NCI-H524 (cell line): ENCODE data around the gene ARHGAP12.

Source experiments
- DNase-seq, 2 experiments: peaks; one replicate each; lab custom pipeline; 2025; lab: John Stamatoyannopoulos, UW

Gene ARHGAP12

DNA sequence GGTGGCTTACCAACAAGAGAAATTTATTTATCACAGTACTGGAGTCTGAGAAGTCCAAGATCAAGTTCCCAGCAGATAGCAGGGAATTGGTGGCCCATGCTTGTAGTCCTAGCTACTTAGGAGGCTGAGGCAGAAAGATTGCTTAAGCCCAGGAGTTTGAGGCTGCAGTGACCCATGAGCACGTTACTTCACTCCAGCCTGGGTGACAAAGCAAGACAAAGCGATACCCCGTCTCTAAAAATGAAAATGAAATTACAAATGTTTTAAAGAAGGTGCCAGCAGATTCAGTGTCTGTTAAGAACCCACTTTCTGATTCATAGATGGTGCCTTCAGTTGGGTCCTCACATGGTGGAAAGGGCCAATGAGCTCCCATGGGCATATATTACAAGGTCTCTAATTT lies 20.6 kb upstream of the ARHGAP12 start:
- DNase-seq, result no peak

DNA sequence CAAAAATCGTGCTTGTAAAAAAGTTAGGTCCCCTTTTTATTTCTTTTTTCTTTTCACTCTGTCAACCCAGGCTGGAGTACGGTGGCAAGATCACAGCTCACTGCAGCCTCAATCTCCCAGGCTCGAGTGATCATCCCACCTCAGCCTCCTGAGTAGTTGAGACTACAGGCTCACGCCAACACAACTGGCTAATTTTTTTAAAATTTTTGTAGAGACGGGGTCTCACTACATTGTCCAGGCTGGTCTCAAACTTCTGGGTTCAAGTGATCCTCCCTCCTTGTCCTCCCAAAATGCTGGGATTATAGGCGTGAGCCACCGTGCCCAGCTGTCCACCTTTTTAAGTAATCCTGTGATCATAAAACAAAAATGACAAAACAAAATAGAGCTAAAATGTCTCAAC lies 19.4 kb upstream of the ARHGAP12 start:
- DNase-seq, result no peak

- peak in 1 of 2 experiments; percentile 36 for DNase-seq
These were observed 18.7 kb upstream of the ARHGAP12 start for GRCh38 chr10:31947144-31947926.

DNA sequence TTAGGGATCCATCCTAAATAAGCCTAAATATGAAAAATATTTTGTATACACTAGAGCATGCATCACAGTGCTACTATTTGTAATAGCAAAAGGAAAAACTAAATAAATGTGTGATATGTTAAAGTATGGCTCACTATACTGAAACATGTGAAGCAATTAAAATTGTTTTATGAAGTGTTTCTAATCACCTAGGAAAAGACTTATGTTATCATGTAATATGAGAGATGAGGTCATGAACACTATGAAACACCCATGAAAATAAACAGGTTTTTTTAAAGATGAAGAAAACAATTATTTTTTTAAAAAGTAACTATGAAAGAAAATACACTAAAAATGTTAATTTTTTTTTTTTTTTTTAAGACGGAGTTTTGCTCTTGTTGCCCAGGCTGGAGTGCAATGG lies 16.8 kb upstream of the ARHGAP12 start:
- no peak for DNase-seq

DNA sequence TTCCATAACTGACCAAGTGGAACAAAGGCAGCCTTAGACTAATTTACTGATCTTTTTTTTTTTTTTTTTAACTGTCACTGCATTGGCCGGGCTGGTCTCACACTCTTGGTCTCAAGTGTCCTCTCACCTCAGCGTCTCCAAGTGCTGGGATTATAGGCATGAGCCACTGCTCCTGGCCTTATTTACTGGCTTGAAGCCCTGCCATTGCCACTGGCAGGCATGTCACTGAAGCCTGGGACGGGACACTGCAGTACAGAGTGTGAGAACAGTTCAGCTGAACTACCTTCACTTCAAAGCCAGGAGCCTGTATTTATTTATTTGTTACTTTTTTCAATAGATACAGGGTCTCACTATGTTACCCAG lies 15.4 kb upstream of the ARHGAP12 start:
- DNase-seq, result no peak

DNA sequence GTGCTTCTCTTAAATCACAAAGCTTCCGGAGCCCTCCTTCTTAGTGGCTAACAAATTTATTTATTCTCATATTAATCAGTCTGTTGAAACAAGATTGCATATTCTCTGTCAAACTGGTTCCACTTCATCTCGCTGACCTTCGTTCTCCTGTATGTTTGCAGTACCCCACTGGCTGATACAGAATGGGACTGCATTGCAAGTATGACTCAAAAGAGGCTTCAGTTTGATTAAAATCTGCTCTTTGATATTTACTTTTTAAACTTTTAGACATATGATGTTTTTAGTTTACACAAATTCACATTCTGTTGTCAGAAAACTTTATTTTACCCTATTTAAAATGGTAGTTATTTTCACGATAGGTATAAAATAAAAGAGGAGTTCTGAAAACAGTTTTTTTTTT lies 14.3 kb upstream of the ARHGAP12 start:
- DNase-seq, result no peak

GRCh38 chr10:31942435-31942834 lies 13.8 kb upstream of the ARHGAP12 start:
- DNase-seq, result no peak

- peak; percentile 42 to 46 for DNase-seq
These were observed 12.4 kb upstream of the ARHGAP12 start for GRCh38 chr10:31940839-31941653.

- peak in 1 of 2 experiments; percentile 0 for DNase-seq
These were observed 11.4 kb upstream of the ARHGAP12 start for GRCh38 chr10:31939797-31940708.

DNA sequence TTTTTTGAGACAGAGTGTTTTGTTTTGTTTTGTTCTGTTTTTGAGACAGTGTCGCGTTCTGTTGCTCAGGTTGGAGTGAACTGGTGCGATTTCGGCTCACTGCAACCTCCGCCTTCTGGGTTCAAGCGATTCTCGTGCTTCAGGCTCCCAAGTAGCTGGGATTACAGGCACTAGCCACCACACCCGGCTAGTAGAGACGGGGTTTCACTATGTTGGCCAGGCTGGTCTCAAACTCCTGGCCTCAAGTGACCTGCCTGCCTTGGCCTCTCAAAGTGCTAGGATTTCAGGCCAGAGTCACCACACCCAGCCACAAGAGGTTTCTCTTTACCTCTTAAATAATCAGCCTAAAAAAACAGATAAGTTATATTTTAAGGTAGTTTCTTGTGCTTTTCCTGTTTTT lies 8.7 kb upstream of the ARHGAP12 start:
- DNase-seq, result no peak

DNA sequence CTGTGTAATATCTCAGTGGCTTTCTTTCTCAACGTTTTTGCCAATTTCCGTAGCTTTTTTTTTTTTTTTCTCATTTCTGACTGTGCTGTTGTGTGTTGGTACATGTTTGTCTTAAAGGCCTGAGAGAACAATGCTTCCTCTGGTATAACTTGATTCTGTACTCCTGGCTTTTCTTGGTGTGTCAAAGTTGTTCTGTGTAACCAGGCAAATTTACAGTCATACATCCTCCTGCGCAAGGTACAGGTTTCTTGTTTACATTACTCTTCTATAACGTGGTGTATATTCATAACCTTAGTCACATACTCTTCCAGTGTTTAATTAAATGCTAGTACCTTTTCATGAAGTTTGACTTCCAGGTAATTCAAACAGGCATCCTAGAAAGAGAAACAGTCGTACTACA lies 8.3 kb upstream of the ARHGAP12 start:
- DNase-seq, result no peak

- no peak for DNase-seq
These were observed 7.5 kb upstream of the ARHGAP12 start for GRCh38 chr10:31936086-31936485.

DNA sequence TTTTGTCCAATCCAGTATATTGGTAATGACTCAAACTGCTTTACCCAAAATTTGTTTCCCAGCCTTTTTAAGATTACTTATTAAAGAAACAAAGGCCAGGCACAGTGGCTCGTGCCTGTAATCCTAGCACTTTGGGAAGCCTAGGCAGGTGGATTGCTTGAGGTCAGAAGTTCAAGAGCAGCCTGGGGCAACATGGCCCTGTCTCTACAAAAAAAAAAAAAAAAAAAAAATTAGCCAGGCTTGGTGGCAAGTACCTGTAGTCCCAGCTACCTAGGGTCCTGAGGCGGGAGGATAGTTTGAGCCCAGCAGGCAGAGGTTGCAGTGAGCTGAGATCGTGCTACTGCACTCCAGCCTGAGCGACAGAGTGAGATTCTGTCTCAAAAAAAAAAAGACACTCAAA lies 7.0 kb upstream of the ARHGAP12 start:
- no peak for DNase-seq

GRCh38 chr10:31932838-31933237 lies 4.2 kb upstream of the ARHGAP12 start:
- no peak for DNase-seq

DNA sequence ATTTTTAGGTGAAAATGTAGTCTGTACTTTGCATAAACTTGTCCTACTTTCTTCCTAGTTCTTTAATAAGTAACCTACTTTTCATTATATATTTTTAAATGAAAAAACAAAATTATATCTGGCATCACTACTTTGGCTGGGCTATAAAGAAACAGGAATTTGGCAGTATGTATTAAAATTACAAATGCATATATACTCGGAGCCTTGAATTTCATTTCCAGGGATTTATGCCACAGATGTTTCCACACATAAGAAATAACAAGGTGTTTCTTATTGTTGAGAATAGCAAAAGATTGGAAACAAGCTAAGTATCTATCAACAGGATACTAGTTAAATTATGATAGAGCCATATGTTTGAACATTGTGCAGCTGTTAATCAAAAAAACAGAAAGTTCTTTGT lies 2.2 kb upstream of the ARHGAP12 start:
- no peak for DNase-seq

DNA sequence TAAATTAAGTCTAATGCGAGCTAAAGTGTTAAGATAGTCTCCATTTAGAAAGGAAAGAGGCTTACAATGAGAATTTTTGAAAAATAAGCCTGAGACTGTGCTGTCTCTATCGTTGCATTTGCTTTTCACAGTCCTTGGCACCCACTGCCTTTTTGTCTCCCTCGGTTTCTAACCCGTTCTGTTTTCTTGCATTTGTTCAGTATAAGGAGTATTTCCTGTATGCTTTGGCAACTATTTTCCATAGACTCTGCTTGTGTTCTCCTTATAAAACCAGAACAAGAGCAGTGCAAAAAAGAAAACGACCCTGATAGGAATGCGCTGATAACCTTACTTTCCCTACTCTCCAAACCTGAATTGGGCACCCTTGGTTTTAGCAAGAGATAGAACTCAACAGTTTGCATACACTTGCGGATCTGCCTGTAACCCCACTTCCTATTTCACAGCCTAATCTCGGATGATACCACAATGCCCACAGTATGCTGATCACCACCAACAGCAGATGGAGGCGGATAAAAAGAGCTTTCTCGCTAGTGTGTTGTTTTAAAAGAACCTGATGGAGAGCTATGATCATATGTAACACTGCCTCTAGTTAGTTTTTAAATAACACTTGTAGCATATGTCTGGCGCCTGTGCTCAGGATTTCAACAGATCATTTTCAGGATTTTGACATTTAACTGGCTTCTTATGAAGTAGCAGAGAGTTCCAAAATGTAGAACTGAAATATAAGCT lies 1.6 kb upstream of the ARHGAP12 start:
- DNase-seq, result peak in 1 of 2 experiments; percentile 54

GRCh38 chr10:31929261-31930022 lies 811 bp upstream of the ARHGAP12 start:
- peak in 1 of 2 experiments; percentile 12 for DNase-seq

DNA sequence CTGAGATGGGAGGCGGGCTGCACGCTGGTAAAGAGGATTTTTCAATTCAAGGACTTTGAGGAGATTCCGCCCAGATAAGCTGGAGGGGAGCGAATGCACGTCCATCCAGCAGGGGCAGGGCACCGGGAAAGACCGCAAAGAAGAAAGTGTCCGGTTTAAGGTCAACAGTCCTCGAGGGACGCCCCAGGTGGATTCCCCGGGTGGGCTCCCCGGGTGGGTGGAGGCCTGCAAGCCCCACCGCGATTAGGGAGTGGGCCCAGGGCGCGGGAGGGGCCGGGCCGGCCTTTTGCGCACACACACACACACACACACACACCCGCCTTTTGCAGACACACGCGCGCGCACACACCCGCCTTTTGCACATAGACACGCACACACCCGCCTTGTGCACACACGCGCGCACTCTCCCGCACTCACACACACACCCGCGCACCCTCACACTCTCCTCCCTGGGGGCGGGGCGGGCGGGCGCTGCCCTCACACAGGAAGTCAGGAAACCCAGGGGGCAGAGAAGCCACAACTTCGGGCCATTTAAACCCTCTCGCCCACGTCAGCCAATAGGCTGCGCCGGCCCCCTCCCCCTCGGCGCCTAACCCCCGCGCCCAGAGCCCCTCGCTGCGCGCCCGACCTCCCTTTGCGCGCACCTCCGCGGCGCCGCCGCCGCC lies 615 bp downstream of the ARHGAP12 start:
- DNase-seq, result peak in 1 of 2 experiments; percentile 58

- DNase-seq, result peak in 1 of 2 experiments; percentile 28
These were observed 1.1 kb downstream of the ARHGAP12 start for GRCh38 chr10:31927565-31927883.
